Esophagus muscularis mucosa (tissue), 4 donors: ENCODE results near the gene FES.

ENCODE experiments used
- EP300 ChIP-seq: sonication (generic); formaldehyde crosslinking; IDR thresholded peaks from one replicate; pipeline ENCODE4 v1.6.1; 2017; ENCODE audit warnings: antibody characterized with exemption
- POLR2A ChIP-seq: fragments of 450-650 bp; IDR thresholded peaks from one replicate; pipeline ENCODE4 v1.6.1; 2017; ENCODE audit warnings: antibody characterized with exemption, moderate library complexity, mild to moderate bottlenecking, low read depth
- POLR2AphosphoS5 ChIP-seq, 2 donors: sonication (generic); formaldehyde crosslinking; IDR thresholded peaks; one replicate each; pipeline ENCODE4 v1.6.1; 2017; ENCODE audit warnings: antibody characterized with exemption in 2 of 2
- TF ChIP-seq, protein P1 (sequence below), 3 experiments: fragments of 200-600 bp in 2 of 3; fragments of 450-650 bp in 1 of 3; sonication (generic) in 2 of 3; IDR thresholded peaks; one replicate each; pipeline ENCODE4 v1.5.1; 2017 to 2019; ENCODE audit warnings: antibody characterized with exemption in 3 of 3, mild to moderate bottlenecking in 2 of 3, moderate library complexity in 1 of 3

DNA sequence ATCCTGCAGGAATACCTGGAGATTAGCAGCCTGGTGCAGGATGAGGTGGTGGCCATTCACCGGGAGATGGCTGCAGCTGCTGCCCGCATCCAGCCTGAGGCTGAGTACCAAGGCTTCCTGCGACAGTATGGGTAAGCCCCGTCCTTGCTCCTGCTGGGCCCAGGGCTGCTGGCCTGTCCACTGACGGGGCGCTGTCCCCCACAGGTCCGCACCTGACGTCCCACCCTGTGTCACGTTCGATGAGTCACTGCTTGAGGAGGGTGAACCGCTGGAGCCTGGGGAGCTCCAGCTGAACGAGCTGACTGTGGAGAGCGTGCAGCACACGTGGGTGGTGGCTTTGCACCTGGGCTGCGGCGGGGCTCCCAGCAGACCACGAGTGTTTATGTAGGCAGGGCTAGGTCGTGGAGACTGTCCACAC is 5.0 kb downstream of the FES start:
- TF ChIP-seq, protein P1, sequence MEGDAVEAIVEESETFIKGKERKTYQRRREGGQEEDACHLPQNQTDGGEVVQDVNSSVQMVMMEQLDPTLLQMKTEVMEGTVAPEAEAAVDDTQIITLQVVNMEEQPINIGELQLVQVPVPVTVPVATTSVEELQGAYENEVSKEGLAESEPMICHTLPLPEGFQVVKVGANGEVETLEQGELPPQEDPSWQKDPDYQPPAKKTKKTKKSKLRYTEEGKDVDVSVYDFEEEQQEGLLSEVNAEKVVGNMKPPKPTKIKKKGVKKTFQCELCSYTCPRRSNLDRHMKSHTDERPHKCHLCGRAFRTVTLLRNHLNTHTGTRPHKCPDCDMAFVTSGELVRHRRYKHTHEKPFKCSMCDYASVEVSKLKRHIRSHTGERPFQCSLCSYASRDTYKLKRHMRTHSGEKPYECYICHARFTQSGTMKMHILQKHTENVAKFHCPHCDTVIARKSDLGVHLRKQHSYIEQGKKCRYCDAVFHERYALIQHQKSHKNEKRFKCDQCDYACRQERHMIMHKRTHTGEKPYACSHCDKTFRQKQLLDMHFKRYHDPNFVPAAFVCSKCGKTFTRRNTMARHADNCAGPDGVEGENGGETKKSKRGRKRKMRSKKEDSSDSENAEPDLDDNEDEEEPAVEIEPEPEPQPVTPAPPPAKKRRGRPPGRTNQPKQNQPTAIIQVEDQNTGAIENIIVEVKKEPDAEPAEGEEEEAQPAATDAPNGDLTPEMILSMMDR (IDR thresholded peaks at IDR 0.05), result no peak
- no peak for TF ChIP-seq EP300
- TF ChIP-seq POLR2A, result no peak
- TF ChIP-seq POLR2AphosphoS5 (IDR thresholded peaks at IDR 0.05), result no peak
